Measurements from ENCODE around the gene ARIH1. TPM values are rescaled to one million over a fixed set of nuclear protein-coding genes. Genes with fewer than 3 reads are reported as not detected.

Gene ARIH1
- total and polyA plus RNA-seq, 10 of the 15 experiments (the other 5 are each of a cell fraction or from before 2014, with no cell fraction given) = 14.7 to 99.5 (median 26.5) TPM

- TF ChIP-seq NKRF (conservative IDR thresholded peaks at IDR 0.05) = no peak
- TF ChIP-seq LARP7 (IDR thresholded peaks at IDR 0.05) = no peak
These were observed 7.0 kb downstream of the ARIH1 start (continued) for GRCh38 chr15:72481015-72481659.

- H3K9ac ChIP-seq (ENCODE audit: control insufficient read depth, insufficient read depth, low read length) = no peak overlapping the region
- no peaks in the 10 kb centered on the region; the same call in 2 of the 3 replicates for H3K9me3 ChIP-seq (replicated peaks; ENCODE audit: control insufficient read depth, insufficient read depth, low read length)
- H3K27me3 ChIP-seq (replicated peaks in 1 of 2; ENCODE audit: control insufficient read depth in 2 of 2, insufficient read depth in 2 of 2, low read length in 1 of 2) = no peaks in the 10 kb centered on the region
- H2AFZ ChIP-seq (ENCODE audit: control insufficient read depth, low read depth, low read length) = no peak overlapping the region
- ChIA-PET CTCF (interaction anchor here (1.1 to 1.2 kb wide), 2 partner anchors 9 to 62 kb away, joined by 3 read pairs; no protein-coding TSS in a partner anchor), POLR2A (no interaction called here), SMC1A (ENCODE audit: uncharacterized antibody, unreplicated experiment) (interaction anchor here (1.0 to 3.6 kb wide), 5 partner anchors 10 to 49 kb away, joined by 3 to 14 read pairs (median 4); no protein-coding TSS in a partner anchor), RAD21 (ENCODE audit: unreplicated experiment) (interaction anchor here (0.8 kb wide), 1 partner anchor 10 kb away, joined by 3 read pairs; no protein-coding TSS in a partner anchor)
- H3K27ac ChIP-seq (ENCODE audit: control insufficient read depth, insufficient read depth) = no peak overlapping the region
- H3K4me1 ChIP-seq (ENCODE audit: control insufficient read depth, insufficient read depth, low read length) = peaks cover 3% of the 10 kb centered on the region; the same call in 1 of the 2 replicates
- ATAC-seq = peak; percentile 36
- 0 out of 2 replicates have a peak, but pooled peaks cover 2% of the 10 kb centered on the region for H4K20me1 ChIP-seq (ENCODE audit: control insufficient read depth, insufficient read depth)
- H3K79me2 ChIP-seq (ENCODE audit: control insufficient read depth, insufficient read depth, low read length) = peaks cover 85% of the 10 kb centered on the region
- TSS peak; percentile 45 for BruUV-seq (replicated peaks)
- H3K4me2 ChIP-seq (ENCODE audit: control insufficient read depth, insufficient read depth) = no peak overlapping the region
- intact Hi-C loops (cut with micrococcal nuclease; ENCODE audit: unreplicated experiment) = no loop called here
- no peak for TF ChIP-seq NFYB (IDR thresholded peaks at IDR 0.05; ENCODE audit: insufficient read depth, low read depth, low read length)
- no peak for TF ChIP-seq TBL1XR1 (IDR thresholded peaks at IDR 0.05; ENCODE audit: low read depth, low read length)
- peak; percentile 80; the same call in 1 of the 2 replicates for TF ChIP-seq SPI1 (IDR thresholded peaks at IDR 0.05; ENCODE audit: borderline replicate concordance, insufficient read depth, low read depth, low read length)
- FAIRE-seq = no peak
- DNase-seq (ENCODE audit: low read depth, low spot score) = no peak
- in situ Hi-C loops (cut with MboI) = no loop called here
- no peak overlapping the region for H3K4me3 ChIP-seq
- H3K36me3 ChIP-seq (ENCODE audit: control insufficient read depth in 2 of 2, insufficient read depth in 2 of 2, low read length in 1 of 2) = peaks cover 0 to 17% of the 10 kb centered on the region in 2 experiments; a peak in 2 of 4 replicates
These were observed 8.1 kb downstream of the ARIH1 start for GRCh38 chr15:72482275-72482674.

All from GM12878 (cell line).